DMS53 (cell line): Measurements from ENCODE around the gene EPN2.
"Not testable (repeated sequence)": the region's sequence is repeated elsewhere in the genome, so short reads cannot be mapped to it uniquely, and the experiment has no call there.

ENCODE experiments used
- DNase-seq: peaks from one replicate; lab custom pipeline; 2025; lab: John Stamatoyannopoulos, UW

Gene EPN2

GRCh38 chr17:19268611-19269010 lies 31.4 kb downstream of the EPN2 start:
- DNase-seq: no peak

GRCh38 chr17:19269106-19269505 lies 31.9 kb downstream of the EPN2 start:
- DNase-seq: no peak

DNA sequence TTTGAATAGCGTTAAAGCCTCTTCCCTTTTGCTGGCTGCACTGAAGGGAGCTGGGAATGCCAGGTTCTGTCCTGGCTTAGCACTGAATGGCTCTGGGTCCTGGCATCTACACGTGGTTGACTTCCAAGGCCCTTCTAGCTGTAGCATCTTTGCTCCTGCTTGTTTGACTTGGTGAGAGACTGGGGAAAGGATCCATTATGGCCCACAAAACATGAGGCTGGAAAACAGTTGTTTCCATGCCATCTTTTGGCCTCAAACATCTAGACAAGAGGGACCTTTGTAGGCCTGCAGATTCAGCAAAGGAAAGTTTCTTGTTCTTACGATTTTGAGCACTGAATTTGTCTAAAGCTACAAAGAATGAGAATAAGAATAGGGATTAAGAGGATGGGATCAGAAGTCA lies 32.5 kb downstream of the EPN2 start:
- no peak for DNase-seq

GRCh38 chr17:19270347-19270703 lies 33.2 kb downstream of the EPN2 start:
- DNase-seq: no peak

GRCh38 chr17:19270704-19271611 lies 33.8 kb downstream of the EPN2 start:
- DNase-seq: peak; percentile 4

GRCh38 chr17:19271780-19272357 lies 34.7 kb downstream of the EPN2 start:
- DNase-seq: no peak

DNA sequence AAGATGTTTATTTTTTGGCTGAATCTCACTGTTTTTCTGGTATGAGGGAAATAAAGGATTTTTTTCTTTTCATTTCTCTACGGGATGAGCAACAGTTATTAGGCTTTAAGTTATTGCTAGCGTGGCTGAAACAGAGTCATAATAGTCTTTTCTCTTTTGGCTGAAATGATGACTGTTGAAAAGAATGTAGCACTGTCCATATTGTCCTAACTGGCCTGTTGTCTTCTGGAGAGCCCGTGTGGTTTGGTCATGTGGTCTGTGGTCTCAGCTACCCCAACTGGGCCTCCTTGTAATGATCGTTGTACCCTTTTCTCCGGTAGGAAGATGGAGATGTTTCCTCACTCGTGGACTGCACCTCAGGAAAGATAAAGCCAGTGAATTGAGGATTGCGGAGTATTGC lies 36.6 kb downstream of the EPN2 start:
- DNase-seq: no peak

- no peak for DNase-seq
These were observed 37.7 kb downstream of the EPN2 start for GRCh38 chr17:19274893-19275292.

GRCh38 chr17:19275457-19276127 lies 38.4 kb downstream of the EPN2 start:
- DNase-seq: no peak

- not testable (repeated sequence) for DNase-seq
These were observed 41.1 kb downstream of the EPN2 start for GRCh38 chr17:19278284-19278683.

- DNase-seq: no peak
These were observed 41.6 kb downstream of the EPN2 start for GRCh38 chr17:19278729-19279128.

DNA sequence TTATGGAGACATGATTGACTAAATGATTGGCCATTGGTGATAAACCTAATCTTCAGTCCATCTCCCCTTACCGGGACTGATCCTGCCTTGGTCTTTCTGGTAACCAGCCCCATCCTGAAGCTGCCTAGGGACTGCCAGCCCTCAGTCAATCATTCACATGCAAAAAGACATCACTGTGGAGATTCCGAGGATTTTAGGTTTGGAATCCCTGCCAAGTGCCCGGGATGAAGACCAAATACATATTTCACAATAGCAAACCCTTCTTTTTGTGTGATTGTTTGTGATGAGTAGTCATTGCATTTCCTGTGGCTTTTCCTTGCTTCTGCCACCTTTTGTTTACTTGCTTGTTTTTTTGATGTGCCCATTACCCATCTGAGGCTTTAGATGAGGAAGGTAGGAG lies 44.0 kb downstream of the EPN2 start:
- no peak for DNase-seq

DNA sequence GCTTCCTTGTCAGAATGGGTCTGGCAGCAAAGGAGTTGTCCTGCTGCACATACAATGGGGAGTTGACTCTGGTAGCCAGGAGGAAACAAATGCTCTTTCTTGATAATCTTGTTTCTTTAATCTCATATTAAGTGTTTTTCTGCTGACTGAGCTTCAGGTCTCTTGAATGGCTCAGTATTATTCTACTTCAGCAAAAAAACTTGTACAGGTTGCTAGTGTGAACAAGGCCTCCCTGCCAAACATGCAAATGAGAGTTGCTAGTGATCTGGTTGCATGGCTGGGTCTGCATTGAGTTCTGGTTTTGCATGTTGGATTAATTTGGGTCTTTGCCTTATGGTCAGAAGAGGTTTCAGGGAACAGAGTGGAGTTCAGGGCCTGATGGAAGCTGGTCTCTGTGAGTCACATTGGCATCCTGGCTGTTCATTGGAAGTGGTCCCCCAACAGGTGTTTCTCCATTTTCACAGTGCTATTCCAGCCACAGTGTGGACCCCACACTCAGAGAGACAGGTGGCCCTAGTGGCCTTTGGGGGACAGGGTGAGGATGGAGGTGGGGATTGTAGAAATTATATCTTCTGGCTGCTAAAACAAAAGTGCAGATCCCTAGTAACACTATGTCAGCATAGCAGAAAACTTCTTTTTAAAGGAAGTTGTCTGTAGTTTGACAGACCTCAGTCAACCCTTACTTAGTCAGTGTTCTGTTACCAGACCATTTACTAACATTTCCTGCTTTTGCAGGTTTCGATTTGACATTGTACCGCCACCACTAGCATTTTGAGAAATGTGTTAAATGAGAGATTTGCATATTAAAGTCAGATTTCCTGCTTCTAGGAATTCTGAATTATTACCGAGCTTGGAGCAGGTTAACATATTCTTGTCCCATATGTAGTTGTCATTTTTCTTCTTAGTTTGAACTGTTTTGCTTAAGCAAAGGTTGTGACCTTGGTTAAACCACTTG lies 47.1 kb downstream of the EPN2 start:
- no peak for DNase-seq

- no peak for DNase-seq
These were observed 48.2 kb downstream of the EPN2 start for GRCh38 chr17:19285213-19285900.

DNA sequence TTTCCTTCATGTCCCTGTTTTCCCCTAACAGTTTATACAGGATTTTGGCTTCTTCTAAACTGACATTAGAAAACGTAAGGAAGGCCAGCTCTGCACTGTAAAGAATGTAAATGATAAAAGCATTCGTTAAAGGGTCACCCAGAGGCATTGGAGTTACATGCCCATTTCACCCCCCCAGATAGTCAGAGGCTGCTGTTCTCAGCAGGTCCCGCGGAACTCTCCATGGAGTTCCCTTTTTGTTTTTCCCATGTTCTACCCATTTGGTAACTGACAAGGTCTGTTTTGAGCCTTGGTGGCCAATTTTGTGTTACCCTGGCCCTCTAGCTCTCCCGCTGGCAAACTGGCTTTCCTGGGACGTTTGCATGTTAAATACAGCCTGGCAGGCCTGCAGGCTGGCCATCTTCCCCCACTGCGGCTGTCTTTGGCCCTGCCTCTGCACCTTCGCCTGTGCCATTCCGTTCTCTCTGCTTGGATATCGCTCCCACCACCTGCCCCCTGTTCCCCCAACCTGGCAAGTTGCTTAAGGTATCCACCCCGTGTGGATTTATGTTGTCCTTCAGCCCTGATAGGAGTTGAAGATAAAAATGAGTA lies 49.7 kb downstream of the EPN2 start:
- no peak for DNase-seq

- DNase-seq: no peak
These were observed 50.5 kb downstream of the EPN2 start for GRCh38 chr17:19287651-19288050.

GRCh38 chr17:19288453-19288852 lies 51.3 kb downstream of the EPN2 start:
- DNase-seq: no peak

DNA sequence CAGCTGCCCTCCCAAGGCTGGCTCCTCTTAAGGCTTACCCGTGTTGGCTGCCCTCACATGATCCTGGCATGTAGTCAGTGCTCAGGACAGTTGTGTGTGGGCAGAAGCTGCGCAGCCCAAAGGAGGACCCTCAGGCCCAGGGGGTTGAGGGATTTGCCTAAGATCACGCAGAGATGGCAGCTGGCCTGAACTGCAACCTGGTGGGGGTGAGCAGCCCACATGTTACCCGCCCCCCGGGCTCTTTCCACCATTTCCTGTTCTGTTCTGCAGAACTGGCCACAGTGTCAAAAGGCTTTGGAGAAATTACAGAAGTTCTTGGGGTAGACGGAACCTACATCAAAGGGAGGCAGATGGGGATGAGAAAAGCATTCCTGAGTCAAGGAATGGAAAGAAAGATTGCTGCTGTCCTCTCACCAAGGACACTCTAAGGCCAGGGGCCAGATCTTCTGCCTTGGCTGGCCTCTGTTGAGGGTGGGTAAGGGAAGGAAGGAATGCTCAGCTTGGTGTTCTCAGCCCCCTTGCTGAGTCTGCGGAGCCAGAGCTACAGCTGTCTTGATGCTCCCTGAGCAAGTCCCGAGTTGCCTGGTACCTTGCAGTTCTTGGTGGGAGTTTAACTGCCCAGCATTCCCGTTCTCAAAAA lies 53.0 kb downstream of the EPN2 start:
- no peak for DNase-seq

GRCh38 chr17:19291646-19292376 lies 54.6 kb downstream of the EPN2 start:
- no peak for DNase-seq

DNA sequence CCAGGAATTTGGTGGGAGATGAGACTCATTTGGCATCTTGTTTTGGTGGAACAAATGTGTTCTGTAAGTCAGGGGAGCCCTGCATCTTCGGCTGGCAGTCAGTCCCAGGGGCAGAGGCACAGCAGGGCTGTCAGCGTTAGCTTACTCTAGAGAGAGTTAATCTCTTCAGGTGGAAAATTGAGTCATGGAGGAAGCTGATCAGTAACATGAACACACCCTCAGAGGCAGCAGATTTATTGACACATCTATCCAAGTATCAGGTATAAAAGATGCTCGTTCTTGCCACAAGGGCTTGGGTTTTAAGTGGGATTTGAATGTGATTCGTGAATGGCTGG lies 55.2 kb downstream of the EPN2 start:
- DNase-seq: no peak
